Fibroblast of skin of abdomen (primary cell): ENCODE data around the gene AQP6.

Source experiments
- DNase-seq: peaks from one replicate; pipeline ENCODE4 v3.0.0-alpha.2; 2013

Gene AQP6

GRCh38 chr12:49956663-49957569, 15.8 kb upstream of the AQP6 start:
- no peak for DNase-seq

GRCh38 chr12:49957570-49957967, 15.2 kb upstream of the AQP6 start:
- DNase-seq = no peak

GRCh38 chr12:49959685-49960473, 12.9 kb upstream of the AQP6 start:
- no peak for DNase-seq

- DNase-seq = no peak
Measured at GRCh38 chr12:49960474-49961110, 12.2 kb upstream of the AQP6 start.

- no peak for DNase-seq
Measured at GRCh38 chr12:49961111-49961922, 11.4 kb upstream of the AQP6 start, which contains the start of gene AQP5. Gene AQP5 (plus strand): TSS chr12:49961872. CDS start chr12:49962018, 146 bp downstream.

GRCh38 chr12:49961993-49962764, 10.6 kb upstream of the AQP6 start:
- DNase-seq = no peak

- no peak for DNase-seq
Measured at GRCh38 chr12:49962861-49963765, 9.6 kb upstream of the AQP6 start.

GRCh38 chr12:49963976-49964815, 8.6 kb upstream of the AQP6 start:
- no peak for DNase-seq

- no peak for DNase-seq
Measured at GRCh38 chr12:49964849-49965624, 7.7 kb upstream of the AQP6 start.

GRCh38 chr12:49965836-49966235, 6.9 kb upstream of the AQP6 start:
- DNase-seq = no peak

GRCh38 chr12:49966511-49967041, 6.2 kb upstream of the AQP6 start:
- DNase-seq = no peak

GRCh38 chr12:49967042-49967776, 5.5 kb upstream of the AQP6 start:
- peak; percentile 78 for DNase-seq

GRCh38 chr12:49967777-49968250, 4.9 kb upstream of the AQP6 start:
- DNase-seq = no peak

- DNase-seq = no peak
Measured at GRCh38 chr12:49968471-49968870, 4.3 kb upstream of the AQP6 start.

GRCh38 chr12:49969027-49969426, 3.7 kb upstream of the AQP6 start:
- DNase-seq = no peak

- DNase-seq = no peak
Measured at GRCh38 chr12:49969651-49970429, 2.9 kb upstream of the AQP6 start.
